HepG2 (cell line): ENCODE data around the gene CDH13. TPM values are rescaled to one million over a fixed set of nuclear protein-coding genes. Genes with fewer than 3 reads are reported as not detected.

Source experiments
- ATAC-seq: fragments of 200-7000 bp; cut with Tn5 transposase; 3 replicates; pipeline ENCODE4 v1.9.1; 2020; ENCODE audit warnings: mild to moderate bottlenecking, moderate library complexity
- BruUV-seq: library from RNA; stranded (reverse); fragments of 400-500 nt; replicated peaks from 2 replicates; lab custom pipeline; 2021; lab: Mats Ljungman, UMichigan
- CTCF ChIA-PET: fragments of 300-600 bp; formaldehyde crosslinking; extraction: SDS; loops from one replicate; lab custom pipeline; 2021; ENCODE audit warnings: low total read pairs, inconsistent platforms, low intra/inter-chr PET ratio; lab: Yijun Ruan, JAX
- POLR2A ChIA-PET: fragments of 350-600 bp; sonication (Branson Sonifier 250); formaldehyde crosslinking; loops from one replicate; lab custom pipeline; 2020; ENCODE audit warnings: antibody characterized with exemption, inconsistent platforms; lab: Yijun Ruan, JAX
- DNase-seq: peaks from one replicate; pipeline ENCODE4 v3.0.0-alpha.2; 2015; ENCODE audit warnings: low spot score
- FAIRE-seq: peaks from 3 replicates; lab custom pipeline; 2011; peaks lifted over from hg19 to GRCh38; lab: Jason Lieb, UNC
- H2AFZ ChIP-seq: one replicate; pipeline ENCODE4 v1.6.1; 2011; ENCODE audit warnings: low read length, inconsistent platforms
- H3K27ac ChIP-seq: fragments of 300-600 bp; 3 replicates; pipeline ENCODE4 v1.8.0; 2011; ENCODE audit warnings: mixed run types, mild to moderate bottlenecking, mixed read lengths, low read length, inconsistent platforms; ENCODE audit not compliant: insufficient read depth; ENCODE audit errors: extremely low read length
- H3K27me3 ChIP-seq, 2 experiments: fragments of 200-600 bp in 1 of 2; 2 replicates in 1 of 2; 3 replicates in 1 of 2; pipeline versions ENCODE4 v1.6.0 to v1.8.0; 2011; ENCODE audit warnings: low read length in 2 of 2, mild to moderate bottlenecking in 2 of 2, moderate library complexity in 2 of 2, inconsistent platforms in 1 of 2; ENCODE audit not compliant: insufficient read depth in 2 of 2, control insufficient read depth in 1 of 2
- H3K36me3 ChIP-seq, 2 experiments: fragments of 200-600 bp in 1 of 2; replicated peaks in 1 of 2; 2 replicates in 1 of 2; 3 replicates in 1 of 2; pipeline versions ENCODE4 v1.5.1 to v1.8.0; 2011; ENCODE audit warnings: low read length in 2 of 2, inconsistent platforms in 1 of 2; ENCODE audit not compliant: insufficient read depth in 2 of 2, control insufficient read depth in 1 of 2
- H3K4me1 ChIP-seq: 2 replicates; pipeline ENCODE4 v1.5.1; 2012; ENCODE audit warnings: low read length, inconsistent platforms; ENCODE audit not compliant: insufficient read depth
- H3K4me2 ChIP-seq: 2 replicates; pipeline ENCODE4 v1.6.0; 2011; ENCODE audit warnings: low read depth, low read length, inconsistent platforms
- H3K4me3 ChIP-seq, 3 experiments: fragments of 200-600 bp in 1 of 3; sonication (generic), shearing (Covaris generic) in 1 of 3; replicated peaks in 1 of 3; 2 replicates each; pipeline ENCODE4 v1.5.1; 2011 to 2016; ENCODE audit warnings: low read length in 3 of 3, inconsistent platforms in 2 of 3, low read depth in 2 of 3, mild to moderate bottlenecking in 2 of 3, control low read depth in 1 of 3, mixed read lengths in 1 of 3; ENCODE audit not compliant: insufficient read depth in 1 of 3
- H3K79me2 ChIP-seq: one replicate; pipeline ENCODE4 v1.6.1; 2011; ENCODE audit warnings: low read length, inconsistent platforms; ENCODE audit not compliant: insufficient read depth
- H3K9ac ChIP-seq: 2 replicates; pipeline ENCODE4 v1.6.0; 2011; ENCODE audit warnings: mild to moderate bottlenecking, low read depth, low read length, inconsistent platforms; ENCODE audit not compliant: insufficient read depth
- H3K9me3 ChIP-seq: 2 replicates; pipeline ENCODE4 v1.5.1; 2012; ENCODE audit warnings: mild to moderate bottlenecking, low read length
- H4K20me1 ChIP-seq: 2 replicates; pipeline ENCODE4 v1.6.0; 2011; ENCODE audit warnings: inconsistent platforms, mild to moderate bottlenecking, low read length, moderate library complexity; ENCODE audit not compliant: insufficient read depth
- CHD2 ChIP-seq: IDR thresholded peaks from 2 replicates; pipeline ENCODE4 v1.6.1; 2011; ENCODE audit warnings: low read depth, low read length, improper control_type of control experiment
- NCOA5 ChIP-seq: sonication (generic); formaldehyde crosslinking; IDR thresholded peaks from 2 replicates; pipeline ENCODE4 v1.4.0; 2020; ENCODE audit warnings: missing genetic modification reagents
- ZBED4 ChIP-seq: sonication (generic); formaldehyde crosslinking; IDR thresholded peaks from 2 replicates; pipeline ENCODE4 v1.4.0; 2020; ENCODE audit warnings: missing genetic modification reagents, borderline replicate concordance
- ZNF383 ChIP-seq: sonication (generic); formaldehyde crosslinking; IDR thresholded peaks from 2 replicates; pipeline ENCODE4 v1.4.0; 2020; ENCODE audit warnings: missing genetic modification reagents, mild to moderate bottlenecking, borderline replicate concordance
- WGBS: methylation state at CpG from one replicate; pipeline ENCODE4 v1.1.6; 2017; ENCODE audit warnings: low lambda C conversion rate; 5-methylcytosine and 5-hydroxymethylcytosine counted together
- in situ Hi-C: cut with HindIII; loops from 2 replicates; pipeline ENCODE4 v1.10.0; 2017; ENCODE audit warnings: low pct_unique_long_range_greater_than_20kb; ENCODE audit not compliant: extremely low pct_ligation_motif_present
- intact Hi-C: fragments of 100-400 bp; cut with micrococcal nuclease; formaldehyde crosslinking; loops from one replicate; pipeline ENCODE4 v1.10.0; 2022; ENCODE audit not compliant: unreplicated experiment
- polyA plus RNA-seq, 8 experiments: library from polyadenylated mRNA; depleted of rRNA in 3 of 8; stranded (reverse) in 7 of 8; unstranded in 1 of 8; fragments of >200 nt; fragmentation: Illumina TruSeq in 4 of 8; extraction: Trizol in 4 of 8; gene quantifications; 2 replicates each; pipeline versions ENCODE4 v1.2.1 to v1.2.3, GENCODE V29; 2011 to 2016; ENCODE audit warnings: low read depth in 4 of 8, missing spikeins in 1 of 8, mixed read lengths in 1 of 8; ENCODE audit not compliant: insufficient read depth in 1 of 8
- total RNA-seq, 5 experiments: library from RNA; depleted of rRNA; stranded (reverse); fragments of >200 nt; fragmentation: Illumina TruSeq; extraction: Trizol; gene quantifications; 2 replicates each; pipeline ENCODE4 v1.2.3, GENCODE V29; 2016; ENCODE audit warnings: low read depth in 1 of 5
- TF ChIP-seq, protein P1 (sequence below): sonication (generic); formaldehyde crosslinking; IDR thresholded peaks from 2 replicates; pipeline ENCODE4 v1.5.0; 2020; ENCODE audit warnings: mild to moderate bottlenecking, missing genetic modification reagents, borderline replicate concordance

CDH13 gene
- total and polyA plus RNA-seq, 2 of the 13 experiments (the other 11 are each of a cell fraction or from before 2014, with no cell fraction given) = not detected

- TF ChIP-seq, protein P1, sequence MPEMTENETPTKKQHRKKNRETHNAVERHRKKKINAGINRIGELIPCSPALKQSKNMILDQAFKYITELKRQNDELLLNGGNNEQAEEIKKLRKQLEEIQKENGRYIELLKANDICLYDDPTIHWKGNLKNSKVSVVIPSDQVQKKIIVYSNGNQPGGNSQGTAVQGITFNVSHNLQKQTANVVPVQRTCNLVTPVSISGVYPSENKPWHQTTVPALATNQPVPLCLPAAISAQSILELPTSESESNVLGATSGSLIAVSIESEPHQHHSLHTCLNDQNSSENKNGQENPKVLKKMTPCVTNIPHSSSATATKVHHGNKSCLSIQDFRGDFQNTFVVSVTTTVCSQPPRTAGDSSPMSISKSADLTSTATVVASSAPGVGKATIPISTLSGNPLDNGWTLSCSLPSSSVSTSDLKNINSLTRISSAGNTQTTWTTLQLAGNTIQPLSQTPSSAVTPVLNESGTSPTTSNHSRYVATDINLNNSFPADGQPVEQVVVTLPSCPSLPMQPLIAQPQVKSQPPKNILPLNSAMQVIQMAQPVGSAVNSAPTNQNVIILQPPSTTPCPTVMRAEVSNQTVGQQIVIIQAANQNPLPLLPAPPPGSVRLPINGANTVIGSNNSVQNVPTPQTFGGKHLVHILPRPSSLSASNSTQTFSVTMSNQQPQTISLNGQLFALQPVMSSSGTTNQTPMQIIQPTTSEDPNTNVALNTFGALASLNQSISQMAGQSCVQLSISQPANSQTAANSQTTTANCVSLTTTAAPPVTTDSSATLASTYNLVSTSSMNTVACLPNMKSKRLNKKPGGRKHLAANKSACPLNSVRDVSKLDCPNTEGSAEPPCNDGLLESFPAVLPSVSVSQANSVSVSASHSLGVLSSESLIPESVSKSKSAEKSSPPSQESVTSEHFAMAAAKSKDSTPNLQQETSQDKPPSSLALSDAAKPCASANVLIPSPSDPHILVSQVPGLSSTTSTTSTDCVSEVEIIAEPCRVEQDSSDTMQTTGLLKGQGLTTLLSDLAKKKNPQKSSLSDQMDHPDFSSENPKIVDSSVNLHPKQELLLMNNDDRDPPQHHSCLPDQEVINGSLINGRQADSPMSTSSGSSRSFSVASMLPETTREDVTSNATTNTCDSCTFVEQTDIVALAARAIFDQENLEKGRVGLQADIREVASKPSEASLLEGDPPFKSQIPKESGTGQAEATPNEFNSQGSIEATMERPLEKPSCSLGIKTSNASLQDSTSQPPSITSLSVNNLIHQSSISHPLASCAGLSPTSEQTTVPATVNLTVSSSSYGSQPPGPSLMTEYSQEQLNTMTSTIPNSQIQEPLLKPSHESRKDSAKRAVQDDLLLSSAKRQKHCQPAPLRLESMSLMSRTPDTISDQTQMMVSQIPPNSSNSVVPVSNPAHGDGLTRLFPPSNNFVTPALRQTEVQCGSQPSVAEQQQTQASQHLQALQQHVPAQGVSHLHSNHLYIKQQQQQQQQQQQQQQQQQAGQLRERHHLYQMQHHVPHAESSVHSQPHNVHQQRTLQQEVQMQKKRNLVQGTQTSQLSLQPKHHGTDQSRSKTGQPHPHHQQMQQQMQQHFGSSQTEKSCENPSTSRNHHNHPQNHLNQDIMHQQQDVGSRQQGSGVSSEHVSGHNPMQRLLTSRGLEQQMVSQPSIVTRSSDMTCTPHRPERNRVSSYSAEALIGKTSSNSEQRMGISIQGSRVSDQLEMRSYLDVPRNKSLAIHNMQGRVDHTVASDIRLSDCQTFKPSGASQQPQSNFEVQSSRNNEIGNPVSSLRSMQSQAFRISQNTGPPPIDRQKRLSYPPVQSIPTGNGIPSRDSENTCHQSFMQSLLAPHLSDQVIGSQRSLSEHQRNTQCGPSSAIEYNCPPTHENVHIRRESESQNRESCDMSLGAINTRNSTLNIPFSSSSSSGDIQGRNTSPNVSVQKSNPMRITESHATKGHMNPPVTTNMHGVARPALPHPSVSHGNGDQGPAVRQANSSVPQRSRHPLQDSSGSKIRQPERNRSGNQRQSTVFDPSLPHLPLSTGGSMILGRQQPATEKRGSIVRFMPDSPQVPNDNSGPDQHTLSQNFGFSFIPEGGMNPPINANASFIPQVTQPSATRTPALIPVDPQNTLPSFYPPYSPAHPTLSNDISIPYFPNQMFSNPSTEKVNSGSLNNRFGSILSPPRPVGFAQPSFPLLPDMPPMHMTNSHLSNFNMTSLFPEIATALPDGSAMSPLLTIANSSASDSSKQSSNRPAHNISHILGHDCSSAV (CRISPR knock-in tag) = no peak
- TF ChIP-seq, all 625 proteins: peak for 0
These were observed 129.0 kb downstream of the CDH13 start (continued) for GRCh38 chr16:82755570-82756282.

DNA sequence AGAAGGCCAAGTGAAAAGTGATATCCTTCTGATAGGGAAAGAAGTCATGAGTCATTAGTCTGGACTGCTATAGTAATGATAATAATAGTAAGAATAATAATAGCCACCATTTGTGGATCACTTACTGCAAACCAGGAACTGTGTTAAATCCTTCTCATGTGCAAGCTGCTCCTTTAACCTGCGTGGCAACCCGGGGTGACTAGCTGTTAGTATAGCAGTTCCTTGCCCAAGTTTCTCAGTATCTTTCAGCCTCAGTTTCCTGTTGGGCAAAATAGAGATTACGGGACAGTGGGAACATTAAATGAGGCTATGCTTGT, 129.5 kb downstream of the CDH13 start:
- FAIRE-seq (no peak), ATAC-seq (no peak), DNase-seq (no peak)
- intact Hi-C loops = no loop called here
- 18% methylated on average over 3 of the region's 3 CpGs for whole genome bisulfite sequencing
- BruUV-seq = no TSS peak
- Histone ChIP-seq H3K4me1 (no peaks in the 10 kb centered on the region), H3K4me2 (no peak overlapping the region), H2AFZ (no peak overlapping the region), H3K4me3 (no peak overlapping the region), H3K79me2 (no peaks in the 10 kb centered on the region), H3K27me3 (no peaks in the 10 kb centered on the region), H3K36me3 (no peaks in the 10 kb centered on the region), H3K9me3 (no peaks in the 10 kb centered on the region), H3K27ac (no peak overlapping the region), H3K9ac (no peak overlapping the region), H4K20me1 (no peaks in the 10 kb centered on the region)
- ChIA-PET POLR2A (no interaction called here), CTCF (no interaction called here)
- in situ Hi-C loops = no loop called here
- no peak for TF ChIP-seq NCOA5 (CRISPR knock-in tag)
- TF ChIP-seq ZNF383 (CRISPR knock-in tag) = no peak
- TF ChIP-seq CHD2 = no peak
- TF ChIP-seq ZBED4 (CRISPR knock-in tag) = no peak
